Esophagus (tissue), 2 donors: ENCODE results near the gene IFTAP. TPM values are rescaled to one million over a fixed set of nuclear protein-coding genes. Genes with fewer than 3 reads are reported as not detected.

ENCODE experiments used
- H3K27ac ChIP-seq, 2 donors: one replicate each; pipeline ENCODE4 v1.5.1; 2013; ENCODE audit warnings: low read depth in 2 of 2, mild to moderate bottlenecking in 2 of 2, inconsistent platforms in 1 of 2, low read length in 1 of 2, moderate library complexity in 1 of 2
- H3K27me3 ChIP-seq, 2 donors: one replicate each; pipeline ENCODE4 v1.6.1; 2013; ENCODE audit warnings: low read length in 2 of 2, control low read depth in 1 of 2, mild to moderate bottlenecking in 1 of 2; ENCODE audit not compliant: insufficient read depth in 2 of 2, control insufficient read depth in 1 of 2
- H3K36me3 ChIP-seq, 2 donors: one replicate each; pipeline ENCODE4 v1.6.1; 2013; ENCODE audit warnings: low read length in 1 of 2; ENCODE audit not compliant: control insufficient read depth in 2 of 2, insufficient read depth in 2 of 2
- H3K4me1 ChIP-seq, 2 donors: one replicate each; pipeline ENCODE4 v1.6.1; 2013; ENCODE audit warnings: low read length in 1 of 2; ENCODE audit not compliant: control insufficient read depth in 2 of 2, insufficient read depth in 2 of 2
- H3K4me3 ChIP-seq, 2 donors: one replicate each; pipeline ENCODE4 v1.5.1; 2013; ENCODE audit warnings: low read length in 2 of 2, mild to moderate bottlenecking in 2 of 2, low read depth in 1 of 2, moderate library complexity in 1 of 2
- H3K9me3 ChIP-seq, 2 donors: one replicate each; pipeline ENCODE4 v1.6.1; 2013; ENCODE audit warnings: mild to moderate bottlenecking in 2 of 2, low read depth in 1 of 2, low read length in 1 of 2, moderate library complexity in 1 of 2; ENCODE audit not compliant: control insufficient read depth in 2 of 2, insufficient read depth in 1 of 2
- WGBS, 2 donors: extraction: QIAGEN DNeasy Blood & Tissue Kit; methylation state at CpG; one replicate each; pipeline ENCODE4 v1.1.7; 2013; 5-methylcytosine and 5-hydroxymethylcytosine counted together
- polyA plus RNA-seq, 2 donors: library from polyadenylated mRNA; stranded (reverse); fragments of 200-250 nt; gene quantifications; one replicate each; pipeline ENCODE4 v1.2.3, GENCODE V29; 2013
- donor health status: healthy with polysubstance abuse.
- donor health status: Bipolar disorder and iron deficiency.

The IFTAP gene
- polyA plus RNA-seq, 2 donors, result 10.6 to 11.9 TPM

- H3K36me3 ChIP-seq, result no peaks in the 10 kb centered on the region
- H3K27me3 ChIP-seq, result no peaks in the 10 kb centered on the region
- 88 to 100% methylated on average over 1 of the region's 1 CpG for WGBS, 2 donors
- H3K4me1 ChIP-seq, result no peaks in the 10 kb centered on the region
- no peaks in the 10 kb centered on the region for H3K9me3 ChIP-seq
- no peak within 1 kb of the TSS for H3K27ac ChIP-seq
- no peak within 1 kb of the TSS for H3K4me3 ChIP-seq
These were observed 26.6 kb upstream of the IFTAP start, which contains the start of gene RAG1 for GRCh38 chr11:36567694-36568093. RAG1 (plus strand) TSS chr11:36568007; CDS start chr11:36573305, 5,298 bp downstream.

DNA sequence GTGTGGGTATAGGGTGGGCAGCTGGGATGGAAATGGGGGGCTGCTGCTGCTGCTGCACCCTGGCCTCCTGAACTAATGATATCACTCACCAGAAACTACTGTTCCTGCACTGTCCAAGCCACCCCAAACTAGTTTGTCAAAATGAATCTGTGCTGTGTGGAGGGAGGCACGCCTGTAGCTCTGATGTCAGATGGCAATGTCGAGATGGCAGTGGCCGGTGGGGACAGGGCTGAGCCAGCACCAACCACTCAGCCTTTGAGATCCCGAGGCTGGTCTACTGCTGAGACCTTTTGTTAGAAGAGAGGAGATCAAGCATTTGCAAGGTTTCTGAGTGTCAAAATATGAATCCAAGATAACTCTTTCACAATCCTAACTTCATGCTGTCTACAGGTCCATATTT is 25.2 kb upstream of the IFTAP start:
- no peaks in the 10 kb centered on the region for H3K36me3 ChIP-seq
- no peaks in the 10 kb centered on the region for H3K27me3 ChIP-seq
- H3K27ac ChIP-seq, result no peak overlapping the region
- no peaks in the 10 kb centered on the region for H3K4me1 ChIP-seq
- H3K9me3 ChIP-seq, result no peaks in the 10 kb centered on the region
- WGBS, 2 donors, result 81 to 82% methylated on average over 4 of the region's 4 CpGs
- H3K4me3 ChIP-seq, result no peak overlapping the region

DNA sequence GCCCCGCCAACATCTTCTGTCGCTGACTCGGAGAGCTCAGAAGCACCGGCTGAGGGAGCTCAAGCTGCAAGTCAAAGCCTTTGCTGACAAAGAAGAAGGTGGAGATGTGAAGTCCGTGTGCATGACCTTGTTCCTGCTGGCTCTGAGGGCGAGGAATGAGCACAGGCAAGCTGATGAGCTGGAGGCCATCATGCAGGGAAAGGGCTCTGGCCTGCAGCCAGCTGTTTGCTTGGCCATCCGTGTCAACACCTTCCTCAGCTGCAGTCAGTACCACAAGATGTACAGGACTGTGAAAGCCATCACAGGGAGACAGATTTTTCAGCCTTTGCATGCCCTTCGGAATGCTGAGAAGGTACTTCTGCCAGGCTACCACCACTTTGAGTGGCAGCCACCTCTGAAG is 19.8 kb upstream of the IFTAP start:
- H3K36me3 ChIP-seq, result no peaks in the 10 kb centered on the region
- WGBS, 2 donors, result 84 to 85% methylated on average over 8 of the region's 8 CpGs

GRCh38 chr11:36577373-36577772 is 16.9 kb upstream of the IFTAP start:
- no peak overlapping the region for H3K27ac ChIP-seq
- 60 to 67% methylated on average over 2 of the region's 2 CpGs for WGBS, 2 donors
- H3K36me3 ChIP-seq, result no peaks in the 10 kb centered on the region
- H3K4me3 ChIP-seq, result no peak overlapping the region
- no peaks in the 10 kb centered on the region for H3K4me1 ChIP-seq
- H3K27me3 ChIP-seq, result no peaks in the 10 kb centered on the region
- peaks cover 4 to 5% of the 10 kb centered on the region in 2 donors for H3K9me3 ChIP-seq

More for the DNA sequence above, 19.8 kb upstream of the IFTAP start:
- no peaks in the 10 kb centered on the region for H3K4me1 ChIP-seq
- no peak overlapping the region for H3K27ac ChIP-seq
- no peaks in the 10 kb centered on the region for H3K9me3 ChIP-seq
- H3K27me3 ChIP-seq, result no peaks in the 10 kb centered on the region
- H3K4me3 ChIP-seq, result no peak overlapping the region

- WGBS, 2 donors, result 83 to 88% methylated on average over 2 of the region's 2 CpGs
- Histone ChIP-seq H3K4me1 (no peaks in the 10 kb centered on the region), H3K4me3 (no peak overlapping the region)
These were observed 16.4 kb upstream of the IFTAP start for GRCh38 chr11:36577859-36578258.

GRCh38 chr11:36578458-36578857 is 15.8 kb upstream of the IFTAP start:
- Histone ChIP-seq H3K36me3 (no peaks in the 10 kb centered on the region), H3K27ac (no peak overlapping the region)
- 62 to 64% methylated on average over 1 of the region's 1 CpG for WGBS, 2 donors

More at GRCh38 chr11:36577859-36578258, 16.4 kb upstream of the IFTAP start:
- no peaks in the 10 kb centered on the region for H3K27me3 ChIP-seq
- peaks cover 4 to 5% of the 10 kb centered on the region in 2 donors for H3K9me3 ChIP-seq
- no peak overlapping the region for H3K27ac ChIP-seq
- H3K36me3 ChIP-seq, result no peaks in the 10 kb centered on the region

GRCh38 chr11:36581536-36581935 is 12.8 kb upstream of the IFTAP start:
- Histone ChIP-seq H3K9me3 (peaks cover 4 to 5% of the 10 kb centered on the region in 2 donors), H3K4me3 (no peak overlapping the region)
- WGBS, 2 donors, result 88 to 89% methylated on average over 2 of the region's 2 CpGs

More at GRCh38 chr11:36578458-36578857, 15.8 kb upstream of the IFTAP start:
- H3K27me3 ChIP-seq, result no peaks in the 10 kb centered on the region
- H3K4me3 ChIP-seq, result no peak overlapping the region
- H3K9me3 ChIP-seq, result peaks cover 4 to 5% of the 10 kb centered on the region in 2 donors
- H3K4me1 ChIP-seq, result no peaks in the 10 kb centered on the region

DNA sequence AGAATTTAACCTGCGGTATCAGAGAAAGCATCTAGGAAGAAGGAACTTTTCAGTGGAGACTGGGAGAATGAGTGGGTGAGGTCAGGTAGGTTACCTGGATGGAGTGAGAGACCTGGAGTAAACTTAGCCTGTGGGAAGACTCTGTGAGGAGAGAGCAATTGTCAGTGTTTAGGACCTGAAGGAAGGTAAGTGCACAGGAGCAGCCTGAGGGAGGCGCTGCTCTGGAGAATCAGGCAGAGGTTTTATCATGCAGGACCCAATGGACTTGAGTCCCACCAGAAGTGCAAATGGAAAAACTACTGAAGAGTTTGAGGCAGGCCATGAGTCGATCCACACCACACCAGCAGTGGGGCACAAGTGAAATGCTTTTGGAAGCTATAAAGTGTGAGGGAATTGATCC is 10.6 kb upstream of the IFTAP start:
- Histone ChIP-seq H3K36me3 (no peaks in the 10 kb centered on the region), H3K4me1 (no peaks in the 10 kb centered on the region), H3K4me3 (no peak overlapping the region), H3K27ac (no peak overlapping the region), H3K27me3 (peaks cover 0 to 2% of the 10 kb centered on the region in 2 donors), H3K9me3 (peaks cover 4 to 5% of the 10 kb centered on the region in 2 donors)
- WGBS, 2 donors, result 65 to 69% methylated on average over 3 of the region's 3 CpGs

More at GRCh38 chr11:36581536-36581935, 12.8 kb upstream of the IFTAP start:
- Histone ChIP-seq H3K36me3 (no peaks in the 10 kb centered on the region), H3K27ac (no peak overlapping the region), H3K27me3 (no peaks in the 10 kb centered on the region), H3K4me1 (no peaks in the 10 kb centered on the region)

GRCh38 chr11:36586543-36586942 is 7.8 kb upstream of the IFTAP start:
- Histone ChIP-seq H3K9me3 (peaks cover under 1% of the 10 kb centered on the region in 2 donors), H3K27me3 (peaks cover 3 to 5% of the 10 kb centered on the region in 2 donors), H3K27ac (no peak overlapping the region), H3K4me1 (no peaks in the 10 kb centered on the region), H3K36me3 (no peaks in the 10 kb centered on the region), H3K4me3 (no peak overlapping the region)

- no peak overlapping the region for H3K27ac ChIP-seq
- WGBS, 2 donors, result 42 to 50% methylated on average over 1 of the region's 1 CpG
- H3K4me1 ChIP-seq, result no peaks in the 10 kb centered on the region
- peaks cover 5% of the 10 kb centered on the region in 2 donors for H3K27me3 ChIP-seq
- no peaks in the 10 kb centered on the region for H3K36me3 ChIP-seq
- H3K4me3 ChIP-seq, result no peak overlapping the region
- H3K9me3 ChIP-seq, result no peaks in the 10 kb centered on the region
These were observed 6.2 kb upstream of the IFTAP start for GRCh38 chr11:36588099-36588498.
